Measurements from ENCODE around the gene MPG.

DNA sequence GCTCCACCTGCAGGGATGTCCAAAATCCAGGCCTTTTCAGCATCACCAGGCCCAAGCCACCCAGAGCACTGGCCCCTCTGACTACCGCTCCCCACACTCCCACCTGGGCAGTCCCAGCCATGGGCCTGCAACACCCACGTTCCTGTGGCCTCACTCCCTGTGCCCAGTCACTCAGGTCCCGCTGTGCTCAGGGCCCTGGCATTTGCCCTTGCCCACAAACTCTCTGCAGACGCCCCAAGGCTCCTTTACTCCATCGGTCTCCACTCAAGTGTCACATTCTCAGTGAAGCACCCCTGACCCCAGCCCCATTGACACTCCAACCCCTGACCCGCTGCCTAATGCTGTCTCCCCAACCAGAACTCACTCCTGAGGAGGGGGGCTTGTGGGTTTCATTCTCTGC is 23.6 kb downstream of the MPG start:
- TF ChIP-seq, protein P1, sequence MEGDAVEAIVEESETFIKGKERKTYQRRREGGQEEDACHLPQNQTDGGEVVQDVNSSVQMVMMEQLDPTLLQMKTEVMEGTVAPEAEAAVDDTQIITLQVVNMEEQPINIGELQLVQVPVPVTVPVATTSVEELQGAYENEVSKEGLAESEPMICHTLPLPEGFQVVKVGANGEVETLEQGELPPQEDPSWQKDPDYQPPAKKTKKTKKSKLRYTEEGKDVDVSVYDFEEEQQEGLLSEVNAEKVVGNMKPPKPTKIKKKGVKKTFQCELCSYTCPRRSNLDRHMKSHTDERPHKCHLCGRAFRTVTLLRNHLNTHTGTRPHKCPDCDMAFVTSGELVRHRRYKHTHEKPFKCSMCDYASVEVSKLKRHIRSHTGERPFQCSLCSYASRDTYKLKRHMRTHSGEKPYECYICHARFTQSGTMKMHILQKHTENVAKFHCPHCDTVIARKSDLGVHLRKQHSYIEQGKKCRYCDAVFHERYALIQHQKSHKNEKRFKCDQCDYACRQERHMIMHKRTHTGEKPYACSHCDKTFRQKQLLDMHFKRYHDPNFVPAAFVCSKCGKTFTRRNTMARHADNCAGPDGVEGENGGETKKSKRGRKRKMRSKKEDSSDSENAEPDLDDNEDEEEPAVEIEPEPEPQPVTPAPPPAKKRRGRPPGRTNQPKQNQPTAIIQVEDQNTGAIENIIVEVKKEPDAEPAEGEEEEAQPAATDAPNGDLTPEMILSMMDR (conservative IDR thresholded peaks at IDR 0.05; ENCODE audit: low read depth, low read length), result no peak
- TF ChIP-seq EZH2 (IDR thresholded peaks at IDR 0.05; ENCODE audit: borderline replicate concordance, low read depth, low read length, poor library complexity, severe bottlenecking), result no peak
